ENCODE results near the gene FOXC1. TPM values are rescaled to one million over a fixed set of nuclear protein-coding genes. Genes with fewer than 3 reads are reported as not detected.

FOXC1 gene
- total RNA-seq, 1 donor from 2014 or later: 0.45 TPM

- no peak for DNase-seq (ENCODE audit: low spot score)
- Histone ChIP-seq H3K36me3 (no peaks in the 10 kb centered on the region), H3K27ac (no peak overlapping the region), H4K20me1 (ENCODE audit: low read depth) (peaks cover 66% of the 10 kb centered on the region), H3K9ac (no peak overlapping the region), H2AFZ (replicated peaks) (no peak overlapping the region), H3K27me3 (peaks cover 100% of the 10 kb centered on the region), H3F3A (ENCODE audit: low read depth) (peaks cover 33% of the 10 kb centered on the region), H3K79me2 (ENCODE audit: low read depth) (no peaks in the 10 kb centered on the region), H3K4me2 (no peak overlapping the region), H3K4me3 (no peak overlapping the region), H3K9me3 (ENCODE audit: low read depth) (no peaks in the 10 kb centered on the region), H3K4me1 (peaks cover 7% of the 10 kb centered on the region)
- TF ChIP-seq CTCF (IDR thresholded peaks at IDR 0.05) (no peak), EZH2phosphoT487 (IDR thresholded peaks at IDR 0.05) (no peak), EZH2 (IDR thresholded peaks at IDR 0.05) (peak; percentile 71)
- Mint-ChIP-seq H3K27ac (no peak overlapping the region), H3K4me1 (peaks cover 24% of the 10 kb centered on the region), H3K9me3 (peaks cover 5% of the 10 kb centered on the region), H3K27me3 (ENCODE audit: insufficient read depth, low read depth) (peaks cover 64% of the 10 kb centered on the region), H3K36me3 (peaks cover 3% of the 10 kb centered on the region), H3K4me3 (peak overlapping the region; percentile 84)
Measured at GRCh38 chr6:1612974-1613306, 3.2 kb downstream of the FOXC1 start.

- H3K36me3 Mint-ChIP-seq: peaks cover 3% of the 10 kb centered on the region
- peak overlapping the region; percentile 84 for H3K4me3 Mint-ChIP-seq
- TF ChIP-seq EZH2 (IDR thresholded peaks at IDR 0.05) (no peak), EZH2phosphoT487 (IDR thresholded peaks at IDR 0.05) (no peak), CTCF (IDR thresholded peaks at IDR 0.05) (no peak)
- Histone ChIP-seq H4K20me1 (ENCODE audit: low read depth) (peaks cover 66% of the 10 kb centered on the region), H3K4me3 (peak overlapping the region; percentile 24), H3K79me2 (ENCODE audit: low read depth) (no peaks in the 10 kb centered on the region), H3K4me1 (peaks cover 3% of the 10 kb centered on the region), H3K27me3 (peaks cover 100% of the 10 kb centered on the region), H3K27ac (no peak overlapping the region), H3K36me3 (no peaks in the 10 kb centered on the region), H3F3A (ENCODE audit: low read depth) (peaks cover 30% of the 10 kb centered on the region), H3K4me2 (peak overlapping the region; percentile 71), H2AFZ (replicated peaks) (no peak overlapping the region), H3K9me3 (ENCODE audit: low read depth) (no peaks in the 10 kb centered on the region), H3K9ac (no peak overlapping the region)
- no peak for DNase-seq (ENCODE audit: low spot score)
- no peak overlapping the region for H3K27ac Mint-ChIP-seq
- H3K4me1 Mint-ChIP-seq: peaks cover 20% of the 10 kb centered on the region
- peaks cover 60% of the 10 kb centered on the region for H3K27me3 Mint-ChIP-seq (ENCODE audit: insufficient read depth, low read depth)
- H3K9me3 Mint-ChIP-seq: peaks cover 5% of the 10 kb centered on the region
Measured at GRCh38 chr6:1613346-1613687, 3.6 kb downstream of the FOXC1 start.

GRCh38 chr6:1613688-1614447 is 4.2 kb downstream of the FOXC1 start:
- H3K36me3 Mint-ChIP-seq: peaks cover 3% of the 10 kb centered on the region
- H3K27me3 Mint-ChIP-seq (ENCODE audit: insufficient read depth, low read depth): peaks cover 58% of the 10 kb centered on the region
- no peaks in the 10 kb centered on the region for H3K79me2 ChIP-seq (ENCODE audit: low read depth)
- TF ChIP-seq EZH2 (IDR thresholded peaks at IDR 0.05): peak; percentile 3
- TF ChIP-seq CTCF (IDR thresholded peaks at IDR 0.05): no peak
- peak; percentile 95 for TF ChIP-seq EZH2phosphoT487 (IDR thresholded peaks at IDR 0.05)
- H3K36me3 ChIP-seq: no peaks in the 10 kb centered on the region
- H3K4me3 Mint-ChIP-seq: peak overlapping the region; percentile 84
- H3K9me3 Mint-ChIP-seq: peaks cover 5% of the 10 kb centered on the region
- peaks cover 67% of the 10 kb centered on the region for H4K20me1 ChIP-seq (ENCODE audit: low read depth)
- peak; percentile 86 for DNase-seq (ENCODE audit: low spot score)
- H3K27ac Mint-ChIP-seq: no peak overlapping the region
- peaks cover 100% of the 10 kb centered on the region for H3K27me3 ChIP-seq
- no peak overlapping the region for H3K9ac ChIP-seq
- no peak overlapping the region for H3K27ac ChIP-seq
- H3K4me2 ChIP-seq: peak overlapping the region; percentile 71
- H3K4me1 Mint-ChIP-seq: peaks cover 15% of the 10 kb centered on the region
- H3K9me3 ChIP-seq (ENCODE audit: low read depth): no peaks in the 10 kb centered on the region
- H2AFZ ChIP-seq (replicated peaks): no peak overlapping the region
- peaks cover 30% of the 10 kb centered on the region for H3F3A ChIP-seq (ENCODE audit: low read depth)
- peak overlapping the region; percentile 32 for H3K4me3 ChIP-seq
- peaks cover 3% of the 10 kb centered on the region for H3K4me1 ChIP-seq

Data from neural progenitor cell (in vitro differentiated cells).